Measurements from ENCODE around the gene SPNS2.

DNA sequence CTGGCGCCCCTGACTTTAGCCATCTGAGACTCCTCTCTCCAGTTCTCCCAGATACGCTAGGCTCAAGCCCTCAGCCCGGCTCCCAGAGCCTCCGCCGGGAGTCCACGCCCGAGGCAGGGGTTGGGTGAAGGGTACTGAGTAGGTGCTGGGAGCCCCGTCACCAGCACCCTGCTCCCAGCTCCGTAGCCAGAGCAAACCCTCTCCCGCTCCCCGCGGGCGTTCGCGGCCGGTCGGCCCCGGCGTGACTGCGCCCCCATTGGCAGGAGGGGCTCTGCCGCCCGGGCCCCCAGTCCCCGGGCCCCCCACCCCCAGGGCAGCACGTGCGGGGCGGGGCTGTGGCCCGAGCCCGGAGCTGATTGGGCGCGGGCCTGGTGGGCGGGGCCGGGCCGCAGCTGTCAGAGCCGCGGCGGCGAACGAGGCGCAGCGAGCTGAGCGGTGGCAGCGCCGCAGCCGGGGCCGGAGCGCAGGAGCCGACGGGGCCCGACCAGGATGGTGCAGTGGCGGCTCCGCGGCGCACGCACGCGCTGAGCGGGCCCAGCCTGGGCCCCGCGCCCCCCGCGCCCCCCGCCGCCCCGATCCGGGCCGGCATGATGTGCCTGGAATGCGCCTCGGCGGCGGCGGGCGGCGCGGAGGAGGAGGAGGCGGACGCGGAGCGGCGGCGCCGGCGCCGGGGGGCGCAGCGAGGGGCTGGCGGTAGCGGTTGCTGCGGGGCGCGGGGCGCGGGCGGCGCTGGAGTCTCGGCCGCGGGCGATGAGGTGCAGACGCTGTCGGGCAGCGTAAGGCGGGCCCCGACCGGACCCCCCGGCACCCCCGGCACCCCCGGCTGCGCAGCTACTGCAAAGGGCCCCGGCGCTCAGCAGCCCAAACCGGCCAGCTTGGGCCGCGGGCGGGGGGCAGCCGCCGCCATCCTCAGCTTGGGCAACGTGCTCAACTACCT lies at the start of gene SPNS2:
- TF ChIP-seq ZNF274 (IDR thresholded peaks at IDR 0.05; ENCODE audit: low read depth, low read length) (no peak), SUZ12 (IDR thresholded peaks at IDR 0.05; ENCODE audit: extremely low read depth, insufficient read depth, insufficient read length) (no peak)

Data from NT2/D1 (cell line).